Stimulated activated CD8-positive, alpha-beta memory T cell treated with anti-CD3 and anti-CD28 coated beads, Interleukin-2, amount 100 ng/mL, for 1 hour (primary cell): ENCODE data around the gene TTC7B.

Source experiments
- DNase-seq, 2 donors: peaks; one replicate each; pipeline ENCODE4 v3.0.0-alpha.2; 2020; ENCODE audit warnings: low read depth in 2 of 2

The TTC7B gene

DNA sequence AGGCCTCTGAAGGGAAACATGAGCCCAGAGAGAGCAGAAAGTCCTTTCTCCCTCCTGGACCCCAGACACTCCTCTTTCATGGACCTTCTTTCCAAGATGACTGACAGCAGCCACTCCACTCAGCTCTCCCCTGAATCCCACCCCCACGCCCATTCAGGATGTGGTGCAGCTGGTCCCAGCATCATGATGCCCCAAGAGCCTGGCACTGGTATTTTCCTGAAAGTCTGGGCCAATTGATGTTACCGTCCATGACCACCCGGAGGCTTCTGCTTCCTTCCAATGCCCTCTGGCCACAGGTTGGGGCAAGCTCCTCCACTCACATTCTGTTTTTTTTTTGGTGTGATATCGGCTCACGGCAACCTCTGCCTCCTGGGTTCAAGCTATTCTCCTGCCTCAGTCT is 306.8 kb downstream of the TTC7B start:
- no peak for DNase-seq

DNA sequence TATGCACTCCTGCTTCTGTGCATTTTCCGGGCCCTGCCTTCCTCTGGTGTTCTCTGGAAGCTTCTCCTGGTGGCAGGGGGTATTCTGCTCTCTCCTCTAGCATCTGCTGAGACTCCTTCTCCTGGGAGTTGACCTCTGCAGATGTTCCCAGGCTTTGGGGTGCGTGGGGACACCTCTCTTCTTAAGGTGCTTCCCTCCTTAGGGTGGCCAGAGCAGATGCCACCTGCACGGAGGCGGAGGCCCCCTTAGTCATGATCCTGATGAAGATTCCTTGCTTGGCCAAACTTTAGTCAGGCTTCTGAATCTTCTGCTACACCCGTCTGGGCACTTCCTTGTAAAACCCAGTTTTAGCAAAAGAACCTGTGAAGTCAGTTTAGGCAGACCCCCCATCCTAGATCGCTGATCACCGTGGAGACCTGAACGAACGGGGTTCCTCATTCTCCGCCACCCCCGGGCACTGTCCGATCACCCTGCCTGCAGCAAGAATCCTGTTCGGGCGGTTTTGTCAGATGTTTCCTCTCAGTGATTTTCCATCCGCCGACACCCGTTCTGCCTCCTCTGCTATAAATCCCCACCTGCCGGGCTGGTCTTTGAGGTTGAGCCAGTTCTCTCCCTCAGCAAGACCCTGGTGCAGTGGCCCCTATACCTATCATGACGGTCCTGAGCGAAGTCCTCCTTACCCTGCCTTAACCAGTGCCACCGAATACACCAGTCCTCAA is 307.5 kb downstream of the TTC7B start:
- DNase-seq: no peak

DNA sequence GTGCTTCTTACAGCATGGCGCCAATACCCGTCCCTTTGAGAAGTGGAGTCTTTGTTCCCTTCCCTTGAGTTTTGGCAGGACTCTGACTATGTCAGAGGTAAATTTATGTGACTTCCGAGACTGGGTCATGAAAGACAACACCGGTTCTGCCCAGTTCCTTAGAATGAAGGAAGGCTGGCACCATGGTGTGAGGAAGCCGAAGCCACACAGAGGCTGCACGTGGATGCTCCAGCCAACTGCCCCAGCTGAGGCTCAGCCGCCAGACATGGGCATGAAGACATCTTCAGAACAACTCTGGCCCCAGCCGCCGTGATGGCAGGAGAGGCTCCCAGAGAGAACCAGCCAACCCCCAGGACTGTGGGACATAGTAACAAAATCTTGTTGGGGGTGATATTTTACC is 308.2 kb downstream of the TTC7B start:
- no peak for DNase-seq

DNA sequence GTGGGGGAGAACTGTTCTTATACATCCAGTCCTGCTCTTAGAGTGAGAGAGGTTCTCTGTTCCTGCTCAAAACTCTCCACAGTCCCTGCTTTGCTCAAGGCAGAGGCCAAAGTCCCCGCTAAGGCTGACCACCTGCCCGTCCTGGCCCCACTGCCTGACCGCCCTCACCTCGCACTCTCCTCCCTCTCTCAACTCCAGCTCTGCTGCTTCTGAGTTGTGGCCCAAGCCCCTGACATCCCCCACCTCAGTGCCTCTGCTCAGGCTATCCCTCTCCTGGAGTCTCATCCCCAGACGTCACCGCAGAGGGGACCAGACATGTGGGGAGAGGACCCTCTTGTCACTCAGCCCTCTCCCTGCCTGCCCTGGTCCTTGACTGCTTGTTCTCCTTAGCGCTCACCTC is 308.8 kb downstream of the TTC7B start:
- DNase-seq: no peak

DNA sequence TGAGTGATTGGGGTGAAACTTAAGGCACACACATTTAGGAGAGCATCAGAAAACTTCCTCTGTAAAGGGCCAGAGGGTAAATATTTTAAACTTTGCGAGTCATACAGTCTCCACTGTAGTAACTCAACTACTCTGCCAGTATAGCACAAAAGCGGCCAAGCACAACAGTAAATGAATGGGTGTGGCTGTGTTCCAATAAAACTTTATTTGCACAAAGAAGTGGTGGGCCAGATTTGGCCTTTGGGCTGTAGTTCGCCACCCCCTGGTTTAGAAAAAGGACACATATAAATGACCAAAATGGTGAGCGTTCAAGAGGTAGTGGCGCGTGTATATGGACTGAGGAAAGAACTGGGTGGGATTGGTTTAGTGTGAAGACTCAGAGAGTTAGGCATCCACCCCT is 309.5 kb downstream of the TTC7B start:
- DNase-seq: no peak

DNA sequence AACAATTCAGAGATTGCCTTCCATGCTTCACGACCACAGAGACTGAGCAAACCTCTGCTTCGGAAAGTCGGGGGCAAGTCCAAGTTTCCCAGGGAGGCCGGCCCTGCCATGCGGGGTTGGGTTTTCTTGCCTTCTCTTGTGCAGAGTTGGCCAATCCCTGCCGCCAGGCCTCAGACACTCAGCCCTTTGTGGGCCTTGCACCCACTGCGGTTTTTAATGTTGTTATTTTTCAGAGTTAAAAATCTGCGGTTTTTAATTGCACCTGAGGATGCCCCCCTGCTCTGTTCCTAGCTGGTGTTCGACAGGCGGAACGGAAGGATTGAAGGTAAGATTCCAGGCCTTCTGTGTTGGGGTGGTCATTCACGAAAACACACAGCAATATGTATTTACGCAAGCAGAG is 310.7 kb downstream of the TTC7B start:
- no peak for DNase-seq

DNA sequence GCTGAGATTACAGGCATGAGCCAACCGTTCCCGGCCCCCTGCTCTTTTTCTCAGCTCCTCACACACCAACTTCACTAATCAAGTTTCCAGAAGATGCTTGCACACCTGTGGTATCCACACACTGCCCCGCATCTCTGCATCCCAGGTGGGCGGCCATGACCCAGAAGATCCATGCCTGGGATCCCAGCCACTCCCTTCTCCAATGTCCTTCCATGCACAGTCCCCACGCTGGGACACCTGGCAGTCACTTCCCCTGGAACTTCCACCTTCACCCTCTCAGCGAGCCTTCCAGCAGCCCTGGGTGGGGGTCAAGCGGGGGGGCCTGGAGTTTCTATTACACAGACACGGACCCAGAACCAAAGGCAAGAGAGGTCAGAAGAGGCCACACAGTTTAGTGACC is 311.6 kb downstream of the TTC7B start:
- no peak for DNase-seq

DNA sequence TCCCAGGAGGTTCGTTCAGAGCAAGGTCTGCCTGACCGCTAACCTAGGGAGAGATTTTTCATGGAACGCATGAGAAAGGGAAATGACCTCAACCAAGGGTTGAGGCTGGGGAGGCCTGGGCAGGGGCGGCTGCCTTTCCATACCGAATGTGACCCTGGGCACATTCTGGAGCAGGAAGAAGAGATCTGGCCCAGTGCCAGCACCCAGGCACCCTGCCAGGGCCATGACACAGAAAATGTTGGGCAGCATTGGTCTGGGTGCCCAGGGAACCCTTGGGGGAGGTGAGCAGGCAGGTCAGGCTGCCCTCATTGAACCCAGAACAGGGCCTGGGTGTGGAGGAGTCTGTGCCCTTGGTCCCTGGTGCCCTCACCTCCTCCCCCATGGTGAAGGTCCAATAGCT is 312.6 kb downstream of the TTC7B start:
- DNase-seq: no peak

DNA sequence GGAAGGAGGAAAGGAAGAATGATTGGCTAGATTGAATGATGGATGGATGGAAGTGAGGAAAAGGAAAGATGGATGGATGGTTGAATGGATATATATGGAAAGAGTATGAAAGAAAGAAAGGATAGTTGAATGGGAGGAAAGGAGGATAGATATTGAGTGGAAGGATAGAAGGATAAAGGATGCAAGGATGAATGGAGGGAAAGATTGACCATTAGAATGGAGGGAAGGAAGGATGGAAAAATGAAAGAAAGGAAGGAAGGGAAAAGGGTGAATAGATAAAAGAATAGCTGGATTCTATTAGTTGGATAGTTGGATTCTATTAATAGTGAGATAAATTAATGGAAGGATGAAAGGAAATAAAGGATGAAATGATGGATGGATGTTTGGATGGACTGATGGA is 313.5 kb downstream of the TTC7B start:
- no peak for DNase-seq

DNA sequence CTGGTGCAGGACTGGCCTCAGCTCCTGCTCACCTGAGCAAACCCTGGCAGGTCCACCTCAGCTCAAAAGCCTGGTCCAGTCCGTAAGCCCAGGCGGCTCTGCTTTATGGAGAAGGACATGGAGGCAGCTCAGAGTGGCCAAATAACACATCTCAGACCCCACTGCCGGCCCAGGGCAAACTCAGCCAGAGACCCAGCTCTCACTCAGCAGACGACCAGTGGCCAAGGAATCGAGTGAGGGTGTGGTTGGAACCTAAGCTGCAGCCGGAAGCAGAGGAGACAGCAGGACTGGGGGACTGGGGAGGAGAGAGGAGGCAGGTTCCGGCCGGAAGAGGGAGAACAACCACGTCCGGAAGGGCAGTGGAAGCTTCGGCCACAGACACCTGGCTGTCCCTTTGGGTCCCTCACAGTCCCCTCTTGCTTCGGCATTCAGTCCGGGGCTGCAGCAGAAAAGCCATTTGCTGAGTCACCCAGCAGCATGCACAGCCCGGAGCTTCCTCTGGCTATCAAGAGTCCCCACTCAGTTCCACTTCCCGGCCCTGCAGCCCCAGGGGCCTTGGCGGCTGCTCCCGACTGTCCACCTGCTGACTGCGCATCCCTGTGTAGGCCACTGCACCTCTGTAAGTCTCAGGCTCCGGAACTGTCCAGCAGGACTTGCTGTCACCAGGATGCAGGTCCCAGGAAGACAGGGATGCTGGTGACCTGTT is 315.4 kb downstream of the TTC7B start:
- no peak for DNase-seq

DNA sequence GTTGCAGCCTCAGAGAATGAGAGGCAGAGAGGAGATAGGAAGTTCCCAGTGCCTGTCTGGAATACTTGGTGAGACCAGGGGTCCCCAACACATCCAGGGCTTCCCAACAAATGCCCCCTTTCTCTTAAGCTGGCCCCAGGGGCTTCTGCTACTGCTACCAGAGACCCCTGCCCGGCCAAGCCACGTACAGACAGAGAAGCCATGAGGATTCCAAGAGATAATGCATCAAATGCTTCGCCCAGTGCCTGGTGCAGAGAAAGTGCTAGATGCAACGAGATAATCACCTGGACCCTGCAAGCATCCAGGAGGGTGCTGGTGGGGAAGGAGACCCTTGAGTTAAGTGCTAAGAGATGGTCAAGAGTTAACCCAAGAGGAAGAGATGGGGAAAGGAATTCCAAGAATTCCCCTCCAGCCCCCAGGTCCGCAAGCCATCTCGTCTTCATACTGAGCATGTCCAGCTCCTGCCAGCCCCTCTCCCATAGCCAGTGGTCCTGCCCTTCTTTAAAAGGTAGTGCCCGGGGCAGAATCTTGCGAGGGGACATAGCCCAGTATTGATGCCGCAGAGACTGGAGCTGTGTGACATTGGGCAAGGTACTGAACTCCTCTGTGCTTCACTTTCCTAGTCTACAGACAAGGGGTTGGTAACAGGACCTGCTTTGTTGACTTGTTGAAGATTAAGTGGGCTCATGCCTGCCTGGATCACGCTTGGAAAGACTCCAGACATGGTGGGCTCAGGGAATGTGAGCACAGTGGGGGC is 316.1 kb downstream of the TTC7B start:
- DNase-seq: no peak

DNA sequence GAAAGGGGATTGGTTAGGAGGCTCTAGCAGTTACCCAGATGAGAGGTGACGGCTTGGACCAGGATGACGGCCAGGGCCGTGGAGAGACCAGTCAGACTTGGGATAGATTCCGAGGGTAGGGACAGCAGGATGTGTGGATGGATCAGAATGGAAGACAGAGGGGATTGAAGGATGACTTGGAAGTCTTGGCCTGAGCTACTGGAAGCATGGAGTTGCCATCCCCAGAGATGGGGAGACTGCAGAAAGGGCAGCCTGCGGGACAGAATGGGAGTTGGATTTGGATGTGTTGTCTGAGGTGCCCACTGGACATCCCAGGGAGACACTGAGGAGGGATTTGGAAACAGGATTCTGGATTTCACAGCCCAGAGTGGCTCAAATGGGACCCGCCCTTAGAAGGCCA is 317.1 kb downstream of the TTC7B start:
- DNase-seq: no peak

DNA sequence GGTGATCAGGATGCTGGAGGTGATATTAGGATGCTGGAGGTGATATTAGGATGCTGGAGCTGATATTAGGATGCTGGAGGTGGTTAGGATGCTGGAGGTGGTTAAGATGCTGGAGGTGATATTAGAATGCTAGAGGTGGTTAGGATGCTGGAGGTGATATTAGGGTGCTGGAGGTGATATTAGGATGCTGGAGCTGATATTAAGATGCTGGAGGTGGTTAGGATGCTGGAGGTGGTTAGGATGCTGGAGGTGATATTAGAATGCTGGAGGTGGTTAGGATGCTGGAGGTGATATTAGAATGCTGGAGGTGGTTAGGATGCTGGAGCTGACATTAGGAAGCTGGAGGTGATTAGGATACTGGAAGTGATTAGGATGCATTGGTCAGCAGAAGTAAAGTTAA is 318.0 kb downstream of the TTC7B start:
- DNase-seq: no peak

DNA sequence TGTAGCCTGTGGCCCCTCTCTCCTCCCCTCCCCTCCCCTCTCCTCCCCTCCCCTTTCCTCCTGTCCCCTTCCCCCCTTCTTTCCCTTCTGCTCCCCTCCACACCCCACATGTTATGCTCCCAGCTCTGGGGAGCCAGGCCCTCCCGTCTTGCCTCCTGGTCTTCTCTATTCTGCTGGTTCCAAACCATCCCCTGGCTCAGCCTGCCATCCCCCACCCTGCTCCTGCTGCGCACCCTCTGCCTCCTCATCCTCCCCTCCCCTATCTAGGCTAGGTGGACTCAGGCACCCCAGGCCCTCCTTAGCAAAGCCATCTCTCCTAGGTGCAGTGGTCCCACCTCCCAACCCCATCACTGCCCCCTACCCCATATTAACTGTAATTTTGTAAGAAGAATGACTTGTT is 319.9 kb downstream of the TTC7B start:
- no peak for DNase-seq

DNA sequence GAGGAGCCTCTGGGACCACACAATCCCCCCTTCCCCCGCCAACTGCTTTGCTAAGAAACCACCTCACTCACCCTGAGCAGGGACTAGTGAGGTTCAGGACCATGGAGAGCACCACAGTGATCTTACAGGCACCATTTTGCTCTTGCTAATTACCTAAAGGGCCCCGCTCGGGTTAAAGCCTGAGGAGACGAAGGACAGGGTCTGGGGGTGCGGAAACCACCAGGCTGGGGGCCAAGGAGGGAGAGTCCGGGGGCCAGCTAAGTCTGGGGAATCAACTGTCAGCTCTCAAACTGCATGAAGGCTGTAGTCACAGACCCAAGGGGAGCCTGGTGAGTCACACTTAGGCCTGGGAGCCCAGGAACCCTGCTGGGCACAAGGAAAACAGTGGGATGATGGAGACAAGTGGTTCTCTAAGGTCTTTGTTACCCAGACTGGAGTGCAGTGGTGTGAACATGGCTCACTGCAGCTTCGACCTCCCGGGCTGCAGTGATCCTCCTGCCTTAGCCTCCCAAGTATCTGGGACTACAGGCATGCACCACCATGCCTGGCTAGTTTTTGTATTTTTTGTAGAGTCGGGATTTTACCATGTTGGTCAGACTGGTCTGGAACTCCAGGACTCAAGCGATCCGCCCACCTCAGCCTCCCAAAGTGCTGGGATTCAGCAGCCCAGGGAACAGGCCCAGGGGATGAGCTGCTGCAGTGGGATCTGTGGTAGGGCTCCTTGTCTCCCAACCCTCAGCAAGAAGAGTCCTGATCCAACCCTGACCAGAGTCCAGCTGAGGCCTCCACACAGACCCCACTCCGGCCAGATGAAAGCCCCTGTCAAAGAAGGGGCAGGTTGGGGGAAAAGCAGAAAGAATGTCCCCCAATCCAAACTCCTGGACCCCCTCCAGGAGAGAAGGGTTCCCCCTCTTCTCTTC is 320.6 kb downstream of the TTC7B start:
- peak in 1 of 2 donors; percentile 22 for DNase-seq

DNA sequence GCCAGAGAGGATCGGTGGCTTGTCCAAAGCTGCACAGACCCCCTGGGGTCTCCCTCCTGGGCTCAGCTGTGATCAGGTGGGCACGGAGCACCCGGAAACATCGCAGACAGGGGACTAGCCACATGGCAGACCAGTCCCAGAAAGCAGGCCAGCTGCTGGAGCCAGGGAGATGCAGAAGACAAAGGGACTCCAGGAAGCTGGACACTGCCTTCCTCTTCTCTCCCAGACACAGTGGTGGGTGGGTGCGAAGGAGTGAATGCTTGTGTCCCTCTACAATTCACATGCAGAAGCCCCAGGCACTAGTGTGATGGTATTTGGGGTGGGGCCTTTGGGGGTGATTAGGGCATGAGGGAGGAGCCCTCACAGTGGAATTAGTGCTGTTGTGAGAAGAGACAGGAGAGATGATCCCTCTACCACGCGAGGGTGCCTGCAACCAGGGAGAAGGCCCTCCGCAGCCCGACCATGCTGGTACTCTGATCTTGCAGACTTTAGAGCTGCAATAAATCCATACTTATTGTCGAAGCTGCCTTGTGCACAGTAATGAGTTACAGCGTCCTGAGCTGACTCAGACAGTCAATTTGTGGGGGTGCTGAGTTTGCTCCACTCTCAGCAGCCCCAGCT is 324.2 kb downstream of the TTC7B start:
- DNase-seq: no peak

DNA sequence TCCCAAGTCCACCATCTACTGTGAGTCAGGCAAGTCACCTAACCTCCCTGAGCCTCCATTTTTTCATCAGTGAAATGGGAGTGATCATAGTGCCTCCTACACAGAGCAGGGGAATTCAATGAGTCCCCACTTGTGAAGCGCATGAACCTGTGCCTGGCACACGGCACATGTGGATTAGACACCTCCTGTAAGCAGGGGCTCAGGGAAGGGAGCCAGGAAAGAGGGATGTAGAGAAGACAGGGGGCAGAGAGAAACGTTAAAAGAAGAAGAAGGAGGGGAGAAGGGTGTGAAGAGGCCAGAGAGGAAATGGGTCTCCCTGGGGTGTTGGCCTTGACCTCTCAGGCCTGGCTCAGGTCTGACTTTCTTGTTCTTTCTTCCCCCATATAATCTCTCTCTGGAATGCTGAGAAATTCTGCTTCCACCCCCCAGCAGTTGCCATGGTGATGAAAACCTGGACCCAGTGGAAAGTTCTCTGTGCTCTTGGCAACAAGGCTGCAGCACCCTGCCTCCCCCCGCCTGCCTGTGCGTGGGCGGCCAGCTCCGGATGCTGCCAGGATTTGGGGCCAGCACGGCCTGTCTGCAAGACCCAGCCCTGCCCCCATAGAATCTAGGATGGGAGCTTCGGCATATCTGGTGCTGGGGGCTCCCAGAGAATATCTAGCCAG is 324.9 kb downstream of the TTC7B start:
- DNase-seq: no peak

DNA sequence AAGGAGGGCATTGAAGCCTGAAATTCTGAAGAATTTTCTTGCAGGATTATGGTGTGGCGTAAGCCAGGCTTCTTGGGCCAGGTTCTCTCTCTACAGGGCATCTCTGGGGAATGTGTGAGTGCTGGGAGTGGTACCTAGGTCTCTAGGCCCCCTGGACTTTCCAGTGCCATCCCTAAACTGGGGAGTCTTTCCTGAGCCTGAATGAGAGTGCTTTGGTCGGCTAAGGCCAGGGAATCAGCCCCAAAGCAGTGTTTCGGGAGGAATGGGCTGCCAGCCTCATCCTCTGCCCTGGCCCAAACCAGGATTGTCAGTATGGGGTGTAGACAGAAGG is 325.5 kb downstream of the TTC7B start:
- no peak for DNase-seq

DNA sequence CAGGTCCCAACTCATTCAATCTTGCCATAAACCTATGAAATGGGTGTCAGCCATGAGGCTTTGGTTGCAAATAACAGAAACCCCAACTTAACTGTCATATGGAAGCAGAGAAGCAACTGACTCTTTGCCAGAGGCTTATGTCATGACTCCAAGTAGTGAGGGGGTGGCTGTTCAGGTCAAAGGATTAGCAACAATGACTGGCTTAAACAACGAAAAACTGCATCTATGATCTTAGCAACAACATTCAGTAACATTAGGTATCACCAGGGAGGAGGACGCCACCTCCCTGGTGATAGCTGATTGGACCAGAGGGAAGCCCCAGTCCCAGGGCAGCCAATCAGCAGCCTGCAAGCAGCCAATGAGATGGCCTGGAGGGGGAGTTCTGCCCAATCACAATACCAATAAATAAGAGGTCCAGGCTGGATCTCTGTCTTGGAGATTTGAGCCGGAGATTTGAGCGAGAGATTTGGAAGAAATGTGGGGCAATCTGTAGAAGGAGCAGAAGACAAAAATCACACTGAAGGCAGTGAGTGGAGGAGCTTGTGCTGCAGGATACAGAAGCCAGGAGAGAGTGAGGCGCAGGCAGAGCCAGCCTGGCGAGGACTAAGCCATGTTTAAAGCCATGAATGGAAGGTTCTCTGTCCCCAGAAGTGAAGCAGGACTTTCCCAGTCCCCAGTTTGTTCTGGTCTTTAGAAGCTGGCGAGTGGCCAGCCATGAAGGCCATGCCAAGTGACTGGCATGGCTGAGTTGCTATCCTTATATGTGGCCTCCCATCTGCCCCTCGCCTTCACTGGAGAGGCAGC is 326.1 kb downstream of the TTC7B start:
- DNase-seq: no peak

DNA sequence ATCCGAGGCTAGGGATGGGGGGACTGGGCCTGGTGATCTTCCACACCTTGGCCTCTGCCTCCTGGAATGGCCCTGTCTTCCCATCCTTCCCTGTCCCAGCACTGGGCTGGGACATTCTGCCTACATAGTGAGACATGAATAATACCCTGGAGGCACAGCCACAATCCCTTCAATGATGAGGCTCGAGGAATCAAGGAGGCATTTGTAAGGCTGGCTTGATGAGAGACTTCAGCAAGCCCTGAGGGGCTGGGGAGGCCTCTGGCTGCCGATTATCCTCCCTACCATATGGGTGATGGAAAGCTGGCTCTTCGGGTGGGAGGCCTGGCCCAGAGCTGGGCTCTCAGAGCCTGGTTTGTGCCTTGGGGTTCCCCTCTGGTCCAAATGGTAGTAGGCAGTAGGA is 326.9 kb downstream of the TTC7B start:
- no peak for DNase-seq
